GM18858 (cell line): Measurements from ENCODE around the gene EPB41L5.
"Not testable (repeated sequence)": the region's sequence is repeated elsewhere in the genome, so short reads cannot be mapped to it uniquely, and the experiment has no call there.

Source experiments
- ATAC-seq: cut with Tn5 transposase; IDR thresholded peaks from one replicate; pipeline ENCODE4 v1.9.1; 2021; ENCODE audit not compliant: unreplicated experiment

EPB41L5 gene

DNA sequence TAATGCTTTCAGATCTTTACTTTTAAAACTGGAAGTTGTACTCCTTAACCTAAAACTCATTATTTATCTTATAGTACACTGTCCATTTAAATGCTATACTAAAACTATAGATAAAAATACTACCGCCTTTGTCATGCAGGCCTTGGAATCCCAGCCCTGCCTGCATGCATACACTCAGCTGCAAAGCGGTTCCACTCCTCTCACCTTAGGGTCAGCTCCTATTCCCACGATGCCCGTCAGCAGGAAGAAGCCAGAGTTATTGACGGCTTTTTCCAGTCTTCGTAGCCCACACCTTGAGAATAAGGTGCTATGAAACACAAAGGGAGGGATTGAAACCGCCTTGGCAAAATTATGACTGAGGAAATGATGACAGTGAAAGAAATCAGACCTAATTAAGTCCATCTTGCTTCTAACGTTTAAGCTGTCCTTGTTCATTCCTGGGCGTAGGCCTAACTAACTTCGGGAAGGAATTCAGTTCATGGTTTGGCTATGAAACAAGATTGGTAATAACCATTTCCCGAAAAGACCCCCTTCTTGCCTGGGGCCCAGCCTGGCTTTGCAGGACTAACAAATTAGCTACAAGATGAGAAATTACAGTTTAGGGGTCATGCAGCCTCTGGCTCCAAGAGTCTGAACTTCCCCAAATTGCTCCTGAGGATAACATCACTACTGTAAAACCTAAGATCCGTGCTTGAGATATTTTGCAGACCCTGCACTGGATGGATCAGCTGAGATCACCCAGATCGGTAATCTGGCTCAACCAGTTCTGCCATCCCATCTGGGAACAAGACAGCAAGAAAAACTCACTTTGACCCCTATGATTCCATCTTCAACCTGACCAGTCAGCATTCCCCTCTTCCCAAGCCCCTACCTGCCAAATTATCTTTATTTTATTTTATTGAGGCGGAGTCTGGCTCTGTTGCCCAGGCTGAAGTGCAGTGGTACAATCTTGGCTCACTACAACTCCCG, 17.1 kb downstream of the EPB41L5 start:
- no peak for ATAC-seq

DNA sequence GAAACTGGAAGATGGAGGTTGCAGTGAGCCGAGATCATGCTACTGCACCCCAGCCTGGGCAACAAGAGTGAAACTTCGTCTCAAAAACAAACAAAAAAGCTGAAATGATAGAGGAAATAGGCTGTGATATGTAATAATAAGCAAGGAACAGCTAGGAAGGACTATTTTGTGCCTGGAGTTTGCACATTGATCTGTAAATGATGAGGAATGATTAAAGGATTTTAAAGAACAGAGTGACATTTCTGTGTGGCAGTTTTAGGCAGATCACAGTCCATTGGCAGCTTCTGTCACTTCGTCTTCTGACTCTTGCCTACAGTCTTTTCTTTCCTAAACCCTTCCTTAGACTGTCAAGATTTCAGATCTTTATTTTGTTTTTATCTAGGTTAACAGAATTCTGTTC, 19.4 kb downstream of the EPB41L5 start:
- no peak for ATAC-seq

DNA sequence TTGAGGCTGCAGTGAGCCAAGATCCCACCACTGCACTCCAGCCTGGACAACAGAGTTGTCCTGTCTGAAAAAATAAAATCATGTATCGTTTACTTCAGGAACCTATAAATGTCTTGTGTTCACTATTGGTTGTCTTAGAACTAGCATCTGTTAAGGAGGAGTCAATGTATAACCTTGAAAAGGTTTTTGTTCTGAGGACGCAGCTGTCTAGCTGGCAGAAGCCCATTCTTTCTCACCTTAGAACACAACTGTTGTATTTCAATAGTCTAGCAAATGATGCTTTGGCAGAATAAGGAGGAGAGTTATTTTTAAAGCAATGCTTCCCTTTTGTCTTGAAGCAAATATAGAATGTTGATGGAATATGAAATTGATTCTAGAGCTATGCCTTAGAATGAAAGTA, 21.1 kb downstream of the EPB41L5 start:
- ATAC-seq: no peak

DNA sequence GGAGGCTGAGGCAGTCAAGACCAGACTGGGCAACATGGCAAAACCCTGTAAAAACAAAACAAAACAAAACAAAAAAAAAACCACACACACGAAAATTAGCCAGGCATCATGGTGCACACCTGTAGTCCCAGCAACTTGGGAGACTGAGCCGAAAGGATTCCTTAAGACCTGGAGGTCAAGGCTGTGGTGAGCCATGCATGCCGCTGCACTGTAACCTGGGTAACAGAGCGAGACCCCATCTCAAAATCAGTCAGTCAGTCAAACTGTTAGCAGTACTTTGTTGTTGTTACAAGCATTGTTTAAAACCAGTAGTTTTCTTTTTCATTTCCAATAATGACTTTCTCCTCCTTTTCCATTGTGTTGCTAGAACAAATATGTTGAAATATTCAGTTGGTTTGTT, 21.7 kb downstream of the EPB41L5 start:
- no peak for ATAC-seq

DNA sequence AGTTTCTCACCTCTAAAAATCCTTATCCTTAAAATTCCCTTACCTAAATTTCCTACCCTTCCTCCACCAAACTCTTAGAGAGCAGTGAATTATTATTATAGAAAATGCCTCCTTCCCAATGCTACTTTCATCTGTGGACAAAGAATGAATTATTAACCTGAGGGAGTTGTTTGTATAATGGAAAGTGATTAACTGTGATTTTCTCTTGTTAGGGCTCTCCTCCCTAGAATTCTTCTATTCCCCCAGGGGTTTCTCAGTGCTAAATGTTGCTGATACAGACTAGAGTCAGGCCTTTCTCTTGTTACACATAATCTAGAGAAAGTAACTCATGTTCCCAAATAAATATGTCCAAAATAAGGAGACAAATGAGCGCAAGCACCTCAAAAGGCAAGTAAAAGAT, 23.3 kb downstream of the EPB41L5 start:
- no peak for ATAC-seq

DNA sequence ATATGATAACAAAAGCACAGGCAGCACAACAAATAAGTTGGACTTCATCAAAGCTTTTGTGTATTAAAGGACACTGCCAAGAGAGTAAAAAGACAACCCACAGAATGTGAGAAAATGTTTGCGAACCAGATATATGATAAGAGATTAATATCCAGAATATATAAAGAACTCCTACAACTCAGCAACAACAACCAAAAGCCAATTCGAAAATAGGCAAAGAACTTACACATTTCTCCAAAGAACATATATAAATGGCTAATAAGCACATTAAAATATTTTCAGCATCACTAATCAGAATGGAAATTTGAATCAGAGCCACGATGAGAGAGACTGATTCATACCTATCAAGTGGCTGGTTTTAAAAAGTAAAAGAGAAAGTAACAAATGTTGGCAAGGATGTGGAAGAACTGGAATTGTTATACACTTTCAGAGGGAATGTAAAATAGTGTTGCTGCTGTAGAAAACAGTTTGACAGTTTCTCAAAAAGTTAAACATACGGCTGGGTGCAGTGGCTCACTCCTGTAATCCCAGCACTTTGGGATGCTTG, 25.2 kb downstream of the EPB41L5 start:
- ATAC-seq: no peak

DNA sequence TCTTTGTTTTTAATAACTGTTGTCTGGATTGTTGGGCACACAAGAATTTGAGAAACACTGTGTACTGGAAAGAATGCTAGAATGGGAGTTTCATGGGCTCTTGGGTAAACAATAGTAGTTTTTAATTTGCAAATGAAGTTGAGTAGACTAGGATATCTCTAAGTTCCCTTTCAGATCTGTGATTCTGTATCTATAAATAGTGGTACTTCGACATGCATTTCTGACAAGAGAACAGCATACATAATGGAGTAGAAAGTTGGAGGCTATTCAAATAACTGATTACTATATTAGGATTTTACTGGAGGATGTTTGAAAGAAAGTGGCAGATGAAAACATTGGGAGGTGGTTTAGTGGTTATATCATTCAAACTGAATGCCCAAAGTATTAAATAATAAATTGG, 29.5 kb downstream of the EPB41L5 start:
- no peak for ATAC-seq

DNA sequence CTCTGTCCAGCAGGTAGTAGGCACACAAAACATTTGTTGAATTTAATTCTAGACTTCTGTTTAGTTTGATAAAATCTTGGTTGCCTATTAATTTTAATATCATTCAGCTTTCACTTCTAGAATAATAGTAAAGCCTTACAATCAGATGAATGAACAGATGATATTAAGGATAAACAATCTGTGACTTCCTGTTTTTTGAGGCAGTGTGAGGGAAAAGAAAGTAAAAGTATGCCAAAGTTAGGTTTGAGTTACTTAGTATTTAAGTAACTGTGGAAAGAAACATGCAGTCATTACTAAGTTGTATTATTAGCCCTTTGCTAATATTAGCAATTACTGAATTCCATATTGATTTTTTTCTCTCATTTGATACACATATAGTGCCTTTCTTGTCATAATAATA, 31.5 kb downstream of the EPB41L5 start:
- ATAC-seq: no peak

DNA sequence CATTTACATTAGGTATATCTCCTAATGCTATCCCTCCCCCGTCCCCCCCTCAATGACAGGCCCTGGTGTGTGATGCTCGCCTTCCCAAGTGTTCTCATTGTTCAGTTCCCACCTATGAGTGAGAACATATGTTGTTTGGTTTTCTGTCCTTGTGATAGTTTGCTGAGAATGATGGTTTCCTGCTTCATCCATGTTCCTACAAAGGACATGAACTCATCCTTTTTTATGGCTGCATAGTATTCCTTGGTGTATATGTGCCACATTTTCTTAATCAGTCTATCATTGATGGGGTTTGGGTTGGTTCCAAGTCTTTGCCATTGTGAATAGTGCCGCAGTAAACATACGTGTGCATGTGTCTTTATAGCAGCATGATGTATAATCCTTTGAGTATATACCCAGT, 32.9 kb downstream of the EPB41L5 start:
- ATAC-seq: not testable (repeated sequence)

DNA sequence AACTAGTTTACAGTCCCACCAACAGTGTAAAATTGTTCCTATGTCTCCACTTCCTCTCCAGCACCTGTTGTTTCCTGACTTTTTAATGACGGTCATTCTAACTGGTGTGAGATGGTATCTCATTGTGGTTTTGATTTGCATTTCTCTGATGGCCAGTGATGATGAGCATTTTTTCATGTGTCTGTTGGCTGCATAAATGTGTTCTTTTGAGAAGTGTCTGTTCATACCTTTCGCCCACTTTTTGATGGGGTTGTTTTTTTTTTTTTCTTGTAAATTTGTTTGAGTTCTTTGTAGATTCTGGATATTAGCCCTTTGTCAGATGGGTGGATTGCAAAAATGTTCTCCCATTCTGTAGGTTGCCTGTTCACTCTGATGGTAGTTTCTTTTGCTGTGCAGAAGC, 33.4 kb downstream of the EPB41L5 start:
- ATAC-seq: not testable (repeated sequence)

DNA sequence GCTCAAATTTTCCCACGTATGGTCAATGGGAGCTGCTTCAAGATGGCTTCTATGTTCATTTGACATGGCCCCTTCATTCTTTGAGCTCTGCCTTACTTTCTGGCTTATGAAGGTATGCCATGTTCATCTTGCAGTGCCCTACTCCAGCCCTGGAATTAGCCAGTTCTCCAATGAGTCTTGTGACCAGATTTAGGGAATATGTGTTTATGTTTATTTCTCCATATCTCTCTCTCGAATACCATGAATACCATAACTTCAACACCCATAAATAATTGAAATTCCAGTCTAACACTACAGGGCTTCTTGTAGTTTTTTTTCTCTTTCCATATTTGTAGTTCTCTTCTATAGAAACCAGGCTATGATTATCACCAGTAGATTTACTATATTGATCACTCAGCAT, 39.7 kb downstream of the EPB41L5 start:
- ATAC-seq: no peak

DNA sequence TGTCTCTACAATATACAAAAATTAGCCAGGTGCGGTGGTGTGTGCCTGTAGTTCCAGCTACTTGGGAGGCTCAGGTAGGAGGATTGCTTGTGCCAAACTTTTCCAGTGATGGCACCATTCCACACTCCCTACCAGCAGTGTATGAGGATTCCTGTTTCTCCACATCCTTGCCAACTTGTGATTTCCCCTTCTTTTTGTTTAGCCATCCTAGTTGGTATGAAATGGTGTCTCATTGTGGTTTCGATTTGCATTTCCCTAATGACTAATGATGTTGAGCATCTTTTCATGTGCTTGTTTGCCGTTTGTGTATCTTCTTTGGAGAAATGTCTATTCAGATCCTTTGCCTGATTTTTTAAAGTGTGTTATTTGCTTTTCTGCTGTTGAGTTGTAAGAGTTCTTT, 41.0 kb downstream of the EPB41L5 start:
- ATAC-seq: no peak

DNA sequence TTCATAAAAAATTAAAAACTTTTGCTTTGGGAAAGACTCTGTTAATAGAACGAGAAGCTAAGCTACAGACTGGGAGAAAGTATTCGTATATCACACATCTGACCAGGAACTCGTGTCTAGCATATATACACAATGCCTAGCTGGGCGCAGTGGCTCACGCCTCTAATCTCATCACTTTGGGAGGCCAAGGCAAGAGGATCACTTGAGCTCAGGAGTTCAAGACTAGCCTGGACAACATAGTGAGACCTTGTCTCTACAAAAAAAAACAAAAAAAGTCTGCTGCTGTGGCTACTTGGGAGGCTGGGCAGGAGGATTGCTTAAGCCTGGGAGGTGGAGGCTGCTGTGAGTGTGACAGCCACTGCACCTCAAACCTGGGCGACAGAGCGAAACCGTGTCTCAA, 46.6 kb downstream of the EPB41L5 start:
- ATAC-seq: no peak

DNA sequence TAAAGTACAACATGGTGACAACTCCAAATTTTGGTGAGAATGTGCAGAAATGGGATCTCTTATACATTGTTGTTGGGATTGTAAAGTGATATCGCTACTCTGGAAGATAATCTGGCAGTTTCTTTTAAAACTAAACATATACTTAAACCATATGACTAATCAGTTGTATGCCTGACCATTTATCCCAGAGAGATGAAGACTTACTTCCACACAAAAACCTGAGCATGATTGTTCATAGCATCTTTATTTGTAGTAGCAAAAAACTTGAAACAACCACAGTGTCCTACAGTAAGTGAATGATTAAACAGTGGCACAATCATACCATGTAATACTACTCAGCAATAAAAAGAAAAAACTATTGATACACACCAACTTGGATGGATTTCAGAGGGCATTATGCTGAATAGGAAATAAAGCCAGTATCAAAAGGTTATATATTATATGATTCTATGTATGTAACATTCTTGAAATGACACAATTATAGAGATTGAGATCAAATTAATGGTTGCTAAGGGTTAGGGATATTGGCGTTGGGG, 47.3 kb downstream of the EPB41L5 start:
- ATAC-seq: no peak

DNA sequence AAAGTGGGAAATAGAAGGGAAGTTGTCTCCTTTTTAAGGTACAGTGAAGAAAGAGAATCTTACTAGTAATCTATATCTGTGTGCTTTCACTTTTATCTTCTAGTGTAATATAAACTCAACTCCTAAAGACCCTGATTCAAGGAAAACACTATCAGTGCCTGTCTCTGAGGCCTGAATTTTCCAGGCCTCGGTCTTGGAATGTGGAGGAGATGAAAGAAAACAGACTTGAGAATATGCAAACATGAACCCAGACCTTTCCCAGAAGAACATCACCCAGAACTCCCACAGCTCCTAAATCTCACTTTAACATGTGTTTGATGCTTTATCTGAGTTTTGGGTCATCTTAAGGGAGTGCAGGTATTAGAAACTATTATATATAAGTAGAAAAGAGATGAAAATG, 51.8 kb downstream of the EPB41L5 start:
- ATAC-seq: no peak

DNA sequence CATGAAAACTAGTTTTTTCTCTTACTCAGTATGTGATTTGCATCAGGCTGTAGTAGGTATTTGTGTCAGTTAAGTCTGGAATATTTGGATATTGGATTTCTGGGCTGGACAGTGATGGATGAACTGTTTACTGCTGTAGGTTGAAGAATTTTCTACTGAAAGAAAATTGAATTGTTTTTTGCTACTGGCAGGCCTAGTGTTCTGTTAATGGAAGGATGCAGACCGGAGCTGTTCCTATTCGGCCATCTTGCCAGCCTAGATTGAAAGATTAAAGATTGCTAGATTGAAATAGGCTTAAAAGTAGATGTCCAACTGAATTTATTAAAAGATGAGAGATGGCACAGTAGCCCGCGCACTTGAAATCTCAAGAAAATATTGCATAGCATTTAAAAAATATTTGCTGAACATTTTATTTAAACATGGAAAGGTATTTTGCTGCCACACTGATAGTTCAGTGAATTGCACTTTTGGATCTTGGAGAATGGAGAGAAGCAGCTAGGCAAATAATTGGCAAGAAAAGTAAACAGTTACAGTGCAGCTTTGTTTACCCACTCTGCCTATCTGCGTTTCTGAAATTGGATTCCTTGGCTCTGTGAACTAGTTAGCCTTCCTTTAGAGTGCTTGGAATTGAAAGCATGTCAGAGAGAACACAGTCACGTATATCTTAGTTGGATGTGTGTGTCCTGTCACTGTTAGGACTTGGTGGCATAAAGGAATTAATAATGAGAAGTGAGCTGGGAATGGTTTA, 54.1 kb downstream of the EPB41L5 start:
- ATAC-seq: no peak

DNA sequence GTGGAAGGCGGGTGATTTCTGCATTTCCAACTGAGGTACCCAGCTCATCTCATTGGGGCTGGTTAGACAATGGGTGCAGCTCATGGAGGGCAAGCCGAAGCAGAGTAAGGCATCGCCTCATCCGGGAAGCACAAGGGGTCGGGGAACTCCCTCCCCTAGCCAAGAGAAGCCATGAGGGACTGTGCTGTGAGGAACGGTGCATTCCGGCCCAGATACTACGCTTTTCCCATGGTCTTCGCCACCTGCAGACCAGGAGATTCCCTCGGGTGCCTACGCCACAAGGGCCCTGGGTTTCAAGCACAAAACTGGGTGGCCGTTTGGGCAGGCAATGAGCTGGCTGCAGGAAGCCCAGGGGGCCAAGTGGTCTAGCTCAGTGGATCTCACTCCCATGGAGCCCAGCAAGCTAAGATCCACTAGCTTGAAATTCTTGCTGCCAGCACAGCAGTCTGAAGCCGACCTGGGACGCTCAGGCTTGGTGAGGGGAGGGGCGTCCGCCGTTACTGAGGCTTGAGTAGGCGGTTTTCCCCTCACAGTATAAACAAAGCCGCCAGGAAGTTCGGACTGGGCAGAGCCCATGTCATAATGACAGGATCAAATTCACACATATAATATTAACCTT, 55.3 kb downstream of the EPB41L5 start:
- ATAC-seq: not testable (repeated sequence)

DNA sequence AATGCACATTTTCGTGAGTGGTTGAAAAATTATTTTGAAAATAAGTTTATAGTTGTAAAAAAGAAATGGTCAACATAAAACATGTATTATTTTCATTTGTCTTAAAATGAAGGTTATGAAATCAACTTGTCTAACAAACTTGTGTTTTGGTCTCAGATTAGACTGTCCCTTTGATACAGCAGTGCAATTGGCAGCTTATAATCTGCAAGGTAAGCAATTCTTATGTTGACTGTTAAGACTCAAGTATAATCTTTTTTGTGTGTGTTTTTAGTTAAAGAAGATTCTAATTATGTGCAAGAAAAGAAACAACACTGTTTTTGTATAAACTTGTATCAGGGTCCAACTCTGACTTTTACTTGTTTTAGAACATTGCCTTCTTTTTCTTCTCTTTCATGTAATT, 62.7 kb downstream of the EPB41L5 start:
- ATAC-seq: no peak

DNA sequence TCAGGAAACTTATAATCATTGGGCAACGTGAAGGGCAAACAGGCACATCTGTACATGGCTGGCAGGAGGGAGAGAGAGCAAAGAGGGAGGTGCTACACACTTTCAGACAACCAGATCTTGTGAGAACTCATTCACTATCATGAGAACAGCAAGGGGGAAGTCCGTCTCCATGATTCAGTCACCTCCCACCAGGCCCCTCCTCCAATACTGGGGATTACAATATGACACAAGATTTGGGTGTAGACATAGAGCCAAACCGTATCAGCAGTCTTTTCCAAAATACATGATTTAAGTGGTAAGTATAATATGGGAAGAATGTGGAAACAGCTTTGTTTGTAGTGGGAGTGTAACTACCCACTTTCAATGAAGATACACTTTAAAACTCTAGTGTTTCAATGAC, 65.0 kb downstream of the EPB41L5 start:
- no peak for ATAC-seq

DNA sequence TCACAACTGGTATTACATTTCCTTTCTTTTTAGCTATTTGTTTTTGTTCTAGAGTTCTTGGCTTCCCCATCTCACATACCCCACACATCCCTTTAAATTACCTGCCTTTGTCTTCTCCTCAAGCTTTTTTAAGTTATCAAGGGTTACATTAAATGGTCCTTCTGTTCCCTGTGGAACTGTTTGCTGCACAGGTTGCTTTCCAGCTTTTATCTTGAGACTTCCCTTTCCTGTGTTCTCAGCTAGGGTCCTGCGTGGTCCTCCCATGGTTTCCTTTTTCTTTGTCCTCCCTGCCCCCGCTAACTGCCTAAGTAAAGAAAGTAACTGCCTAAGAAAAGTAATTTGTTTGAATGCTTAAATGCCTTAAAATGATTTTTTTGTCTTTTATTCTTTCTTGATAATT, 66.8 kb downstream of the EPB41L5 start:
- no peak for ATAC-seq

DNA sequence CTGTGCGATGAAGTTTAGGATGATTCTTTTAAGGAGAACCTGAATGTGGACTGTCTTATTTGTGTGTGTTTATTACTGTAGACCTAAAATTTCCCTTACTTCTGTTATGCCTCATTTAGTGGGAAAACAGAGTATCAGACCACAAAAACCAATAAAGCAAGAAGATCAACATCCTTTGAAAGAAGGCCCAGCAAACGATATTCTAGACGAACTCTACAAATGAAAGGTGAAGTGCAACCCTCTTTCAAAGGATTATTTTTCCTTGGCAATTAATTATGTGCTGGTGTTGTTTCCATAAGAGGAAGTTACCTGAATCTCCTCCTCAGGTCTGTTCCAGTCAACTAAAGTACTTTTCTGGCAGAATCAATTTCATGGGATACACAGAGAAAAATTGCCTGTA, 78.6 kb downstream of the EPB41L5 start:
- ATAC-seq: no peak
